GM21717 (cell line): Measurements from ENCODE around the gene COL23A1.

Source experiments
- ATAC-seq: cut with Tn5 transposase; IDR thresholded peaks from one replicate; pipeline ENCODE4 v1.9.1; 2021; ENCODE audit warnings: mild to moderate bottlenecking, moderate library complexity; ENCODE audit not compliant: unreplicated experiment

Gene COL23A1

GRCh38 chr5:178463321-178464155 is 126.7 kb downstream of the COL23A1 start:
- no peak for ATAC-seq

DNA sequence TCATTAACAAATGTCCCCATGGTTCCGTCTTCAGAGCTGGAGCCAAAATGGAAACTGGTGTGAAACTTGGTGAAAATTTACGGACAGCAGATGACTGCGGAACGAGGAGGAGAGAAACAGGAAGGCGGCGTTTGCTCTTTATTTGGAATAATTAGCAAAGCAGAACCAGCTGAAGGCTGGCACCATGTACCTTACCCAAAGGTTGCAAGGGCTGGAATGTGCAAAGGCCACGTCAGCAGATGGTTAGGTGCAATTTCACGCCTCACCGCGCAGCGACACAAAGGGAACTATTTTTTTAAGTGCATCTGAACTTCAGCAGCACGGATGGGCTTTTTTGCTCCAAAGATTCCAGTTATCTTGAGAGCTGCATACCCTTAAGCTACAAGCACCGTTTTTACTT is 127.4 kb downstream of the COL23A1 start:
- ATAC-seq, result no peak

GRCh38 chr5:178462076-178462475 is 128.1 kb downstream of the COL23A1 start:
- no peak for ATAC-seq

- ATAC-seq, result no peak
Observed at GRCh38 chr5:178461004-178461730, 129.0 kb downstream of the COL23A1 start.

- no peak for ATAC-seq
Observed at GRCh38 chr5:178460598-178460997, 129.6 kb downstream of the COL23A1 start.

DNA sequence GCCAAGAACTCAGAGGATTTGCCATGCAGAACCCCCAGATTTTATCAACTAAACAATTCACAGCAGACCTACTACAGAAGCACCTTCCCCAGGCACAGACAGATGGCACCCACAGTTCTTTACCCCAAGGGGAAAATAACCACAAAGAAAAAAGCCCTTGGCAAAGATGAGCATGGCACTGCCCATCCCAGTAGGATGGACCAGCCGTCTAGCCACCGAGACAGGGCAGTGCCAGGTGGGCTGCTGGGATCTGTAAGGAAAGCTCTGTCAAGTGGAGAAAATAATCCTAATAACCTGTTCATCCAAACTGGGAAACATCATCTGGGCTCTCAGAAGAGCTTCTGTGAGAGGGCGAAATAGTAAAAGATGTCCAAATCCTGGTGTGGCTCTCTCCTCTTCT is 130.0 kb downstream of the COL23A1 start:
- ATAC-seq, result no peak

- ATAC-seq, result no peak
Observed at GRCh38 chr5:178458140-178458539, 132.1 kb downstream of the COL23A1 start.

GRCh38 chr5:178457471-178457870 is 132.7 kb downstream of the COL23A1 start:
- ATAC-seq, result no peak

DNA sequence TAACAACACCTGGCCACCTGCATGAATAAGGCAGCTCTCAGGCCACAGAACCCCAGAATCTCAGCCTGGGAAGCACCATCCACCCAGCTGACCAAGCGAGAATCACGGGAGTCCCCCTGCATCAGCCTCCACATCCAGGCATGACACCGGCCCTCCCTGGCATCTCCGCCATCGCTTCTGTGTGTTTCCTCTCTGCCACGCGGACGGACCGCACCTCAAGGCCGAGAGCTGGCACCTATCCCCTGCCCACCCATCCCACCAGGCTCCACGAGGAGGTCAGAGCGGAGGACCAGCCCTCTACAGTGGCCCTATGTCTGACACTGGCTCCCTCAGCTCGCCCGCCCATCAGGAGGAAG is 134.7 kb downstream of the COL23A1 start:
- no peak for ATAC-seq

- ATAC-seq, result no peak
Observed at GRCh38 chr5:178454821-178455479, 135.2 kb downstream of the COL23A1 start.

GRCh38 chr5:178454303-178454702 is 135.9 kb downstream of the COL23A1 start:
- no peak for ATAC-seq

- no peak for ATAC-seq
Observed at GRCh38 chr5:178453224-178453623, 137.0 kb downstream of the COL23A1 start.

DNA sequence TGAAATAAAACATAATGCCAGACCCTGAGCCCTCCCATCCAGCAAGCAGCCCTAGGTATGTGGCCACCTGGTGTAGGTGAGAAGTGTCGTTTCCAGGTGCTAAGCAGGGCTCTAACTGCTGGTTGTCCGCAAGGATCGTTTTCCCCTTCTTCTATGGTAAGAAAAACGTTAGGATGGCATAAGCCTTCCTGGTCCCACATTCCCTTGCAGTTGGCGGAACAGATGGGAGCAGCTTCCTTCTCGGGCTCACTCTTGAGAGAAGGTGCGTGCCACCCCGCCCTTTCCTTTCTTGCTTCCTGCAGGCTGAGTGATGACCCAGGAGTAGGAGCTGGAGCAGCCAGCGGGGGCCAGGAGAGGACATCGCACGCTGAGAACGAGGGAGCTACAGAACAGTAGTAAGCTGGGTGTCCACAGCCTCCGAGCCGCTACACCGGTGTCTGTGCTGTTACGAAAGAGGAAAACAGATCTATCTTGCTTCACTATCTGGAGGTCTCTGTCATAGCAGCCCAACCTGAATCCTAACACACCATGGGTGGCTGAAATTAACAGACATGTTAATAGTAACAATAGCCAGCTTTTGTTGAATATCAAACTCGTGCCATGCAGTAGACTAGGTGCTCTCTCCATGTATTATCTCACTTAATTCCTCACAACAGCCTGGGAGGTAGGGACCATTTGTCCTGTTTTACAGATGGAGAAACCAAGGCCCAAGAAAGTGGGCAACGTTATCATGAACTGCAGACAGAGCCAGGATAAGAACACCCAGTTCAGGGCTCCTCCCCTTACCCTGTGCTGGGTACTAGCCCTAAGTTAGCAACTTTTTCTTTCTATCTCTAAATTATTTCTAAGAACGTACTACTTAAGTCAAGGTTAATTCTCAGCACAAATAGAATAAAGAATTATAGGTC is 139.8 kb downstream of the COL23A1 start:
- no peak for ATAC-seq

DNA sequence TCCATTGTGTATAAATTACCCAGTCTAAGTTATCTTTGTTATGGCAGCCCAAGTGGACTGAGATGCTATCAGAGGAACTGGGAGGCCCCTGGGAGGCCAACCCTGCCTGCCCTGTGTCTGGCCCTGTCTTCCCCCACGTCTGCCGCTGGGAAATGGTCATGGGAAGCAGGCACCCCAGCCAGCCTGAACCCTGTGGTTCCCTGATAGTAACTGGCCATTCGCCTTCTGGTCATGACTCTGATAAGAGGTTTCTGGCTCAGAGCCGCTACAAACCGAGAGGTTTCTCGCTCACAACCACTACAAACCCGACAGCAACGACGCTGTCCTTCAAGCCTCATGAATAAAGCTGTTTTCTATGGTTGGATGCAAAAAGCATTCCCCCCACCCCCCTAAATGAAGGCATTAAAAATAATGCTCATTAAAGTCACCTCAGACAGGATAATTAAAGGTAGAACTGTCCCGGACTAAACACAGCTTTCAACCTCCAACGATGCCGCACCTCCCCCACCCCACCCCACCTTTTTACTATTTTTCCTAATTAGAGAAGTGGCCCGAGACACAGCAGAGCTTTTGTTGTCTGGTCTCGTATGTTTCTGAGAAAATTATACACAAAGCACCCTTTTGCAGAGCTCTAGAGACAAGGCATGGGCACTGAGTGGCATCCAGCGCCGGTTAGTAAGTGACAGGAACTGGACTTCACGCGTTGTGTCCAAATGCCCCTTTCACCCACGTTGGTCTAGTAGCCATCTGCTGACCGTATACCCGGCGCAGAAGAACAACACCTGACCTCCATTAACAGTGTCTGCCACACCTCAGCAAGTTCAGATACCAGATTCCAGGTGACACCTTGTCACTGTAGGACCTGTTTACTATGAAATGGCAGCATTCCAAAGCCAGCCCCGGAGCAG is 140.8 kb downstream of the COL23A1 start:
- ATAC-seq, result no peak

DNA sequence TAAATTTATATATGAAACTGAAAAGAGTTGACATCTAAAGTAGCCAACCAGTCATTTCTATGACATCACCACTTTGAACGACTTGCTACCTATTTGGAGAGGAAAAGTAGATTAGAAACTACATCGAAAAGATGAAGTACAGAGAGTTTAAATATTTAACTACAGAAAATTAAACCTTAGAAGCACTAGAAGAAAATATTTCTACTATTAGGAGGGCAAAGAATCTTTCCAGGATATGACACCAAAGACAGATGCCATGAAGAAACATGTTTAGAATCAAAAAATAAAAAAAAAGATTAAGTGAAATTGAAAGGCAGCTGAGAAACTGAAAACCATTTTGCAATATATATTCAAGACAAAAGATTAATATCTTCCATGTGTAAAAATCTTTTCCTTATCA is 144.7 kb downstream of the COL23A1 start:
- ATAC-seq, result no peak

DNA sequence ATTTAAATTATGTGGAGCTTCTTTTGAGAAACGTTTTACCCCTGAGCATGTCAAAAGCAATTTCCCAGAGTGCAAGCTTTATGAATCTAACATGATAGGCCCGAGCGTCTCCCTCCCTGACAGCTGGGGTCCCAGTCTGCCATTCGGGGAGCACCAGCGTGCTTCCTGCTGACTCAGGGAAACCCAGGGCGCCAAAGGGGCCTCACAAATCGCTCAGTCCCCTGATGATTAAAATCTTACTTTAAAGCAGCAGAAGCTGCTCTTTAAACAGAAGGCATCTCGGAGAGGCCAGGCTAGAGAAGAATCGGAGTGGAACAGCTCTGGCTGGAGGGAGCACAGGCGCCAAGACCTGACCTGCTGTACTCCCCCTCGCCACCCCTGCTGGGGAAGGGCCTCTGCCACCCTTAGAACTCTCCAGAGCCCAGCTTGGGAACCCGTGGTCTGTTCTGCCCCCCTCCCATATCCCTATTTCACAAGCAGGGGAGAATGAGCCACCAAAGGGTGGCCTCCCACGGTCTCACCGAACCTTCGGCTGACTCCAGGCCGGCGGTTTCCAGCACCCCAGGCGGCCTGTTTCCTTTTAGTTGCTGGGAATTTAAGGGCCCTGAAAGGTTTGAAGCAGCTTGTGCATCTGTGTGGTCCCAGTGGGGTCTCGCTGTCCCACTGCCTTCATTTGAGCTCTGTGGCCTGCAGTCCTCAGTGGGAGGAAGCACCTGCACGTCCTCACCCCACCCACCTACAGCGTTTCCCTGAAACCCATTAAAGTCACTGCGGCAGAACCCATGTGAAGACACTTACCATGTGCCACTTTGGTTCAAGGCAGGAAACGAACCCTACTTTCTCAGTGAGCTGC is 147.6 kb downstream of the COL23A1 start:
- ATAC-seq, result no peak

GRCh38 chr5:178441486-178442270 is 148.5 kb downstream of the COL23A1 start:
- ATAC-seq, result no peak

GRCh38 chr5:178440181-178440580 is 150.0 kb downstream of the COL23A1 start:
- no peak for ATAC-seq
